CD4-positive, alpha-beta T cell treated with Interleukin-6 for 4 hours (primary cell): ENCODE measurements around the gene NOL6.

Experiments used
- DNase-seq: peaks from one replicate; pipeline ENCODE4 v3.0.0-alpha.2; 2020; ENCODE audit warnings: mixed read lengths

Gene NOL6

GRCh38 chr9:33447799-33448553, 25.7 kb downstream of the NOL6 start:
- peak; percentile 39 for DNase-seq

- DNase-seq: peak; percentile 82
Observed at GRCh38 chr9:33446946-33447798, 26.6 kb downstream of the NOL6 start, which contains the start of gene AQP3. TSS of gene AQP3 (minus strand) at chr9:33447593. CDS start at chr9:33447530, 63 bp downstream.

GRCh38 chr9:33446240-33446945, 27.3 kb downstream of the NOL6 start:
- peak; percentile 67 for DNase-seq

GRCh38 chr9:33445389-33446239, 28.1 kb downstream of the NOL6 start:
- DNase-seq: peak; percentile 45

GRCh38 chr9:33443464-33444154, 30.1 kb downstream of the NOL6 start:
- DNase-seq: no peak

- DNase-seq: no peak
Observed at GRCh38 chr9:33443047-33443446, 30.7 kb downstream of the NOL6 start.

- DNase-seq: no peak
Observed at GRCh38 chr9:33442125-33442524, 31.6 kb downstream of the NOL6 start.

- DNase-seq: no peak
Observed at GRCh38 chr9:33440609-33441008, 33.1 kb downstream of the NOL6 start.

GRCh38 chr9:33440204-33440603, 33.5 kb downstream of the NOL6 start:
- DNase-seq: no peak

GRCh38 chr9:33439731-33440130, 34.0 kb downstream of the NOL6 start:
- no peak for DNase-seq

GRCh38 chr9:33438926-33439680, 34.6 kb downstream of the NOL6 start:
- DNase-seq: no peak

- DNase-seq: no peak
Observed at GRCh38 chr9:33437898-33438297, 35.8 kb downstream of the NOL6 start.

GRCh38 chr9:33437205-33437604, 36.5 kb downstream of the NOL6 start:
- no peak for DNase-seq

- DNase-seq: no peak
Observed at GRCh38 chr9:33436445-33436844, 37.3 kb downstream of the NOL6 start.

GRCh38 chr9:33435821-33436277, 37.9 kb downstream of the NOL6 start:
- no peak for DNase-seq

GRCh38 chr9:33434317-33435105, 39.2 kb downstream of the NOL6 start:
- DNase-seq: no peak

- no peak for DNase-seq
Observed at GRCh38 chr9:33433871-33434270, 39.9 kb downstream of the NOL6 start.

- DNase-seq: no peak
Observed at GRCh38 chr9:33431420-33431819, 42.3 kb downstream of the NOL6 start.

GRCh38 chr9:33430942-33431341, 42.8 kb downstream of the NOL6 start:
- no peak for DNase-seq
